ENCODE data around the gene G6PD. TPM values are rescaled to one million over a fixed set of nuclear protein-coding genes. Genes with fewer than 3 reads are reported as not detected.

Gene G6PD
- total and polyA plus RNA-seq, 2 donors (not counting 3 experiments of a cell fraction or from before 2014, with no cell fraction given): 155 to 159 TPM

DNA sequence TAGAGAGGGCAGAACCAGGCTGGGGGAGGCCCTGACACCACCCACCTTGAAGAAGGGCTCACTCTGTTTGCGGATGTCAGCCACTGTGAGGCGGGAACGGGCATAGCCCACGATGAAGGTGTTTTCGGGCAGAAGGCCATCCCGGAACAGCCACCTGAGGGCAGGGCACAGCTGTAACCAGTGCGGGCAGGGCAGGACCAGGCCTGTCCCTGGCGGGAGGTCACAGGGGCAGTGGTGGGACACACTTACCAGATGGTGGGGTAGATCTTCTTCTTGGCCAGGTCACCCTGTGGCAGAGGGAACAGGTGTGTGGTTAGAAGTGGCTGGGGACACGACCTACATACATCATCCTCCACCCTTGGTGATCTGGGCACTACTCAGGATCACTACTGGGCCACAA, 10.8 kb downstream of the G6PD start:
- dilution Hi-C loops (cut with MboI; ENCODE audit: extremely low pct_ligation_motif_present, low sequenced_read_pairs) (no loop called here), intact Hi-C loops (cut with micrococcal nuclease) (no loop called here)
- no peaks in the 10 kb centered on the region for H3K4me1 ChIP-seq (ENCODE audit: control insufficient read depth, extremely low read depth, insufficient read depth, low read length)
- no peak overlapping the region for H2AFZ ChIP-seq (ENCODE audit: low read depth, low read length)
- H3K9ac ChIP-seq (replicated peaks; ENCODE audit: extremely low read depth, insufficient read depth, low read length): no peak overlapping the region
- ChIA-PET POLR2A (no interaction called here), CTCF (no interaction called here)
- no peaks in the 10 kb centered on the region for H3K9me3 ChIP-seq (replicated peaks; ENCODE audit: control insufficient read depth, insufficient read depth, low read length)
- peaks cover 5 to 17% of the 10 kb centered on the region in 2 experiments for H3K36me3 ChIP-seq (ENCODE audit: control insufficient read depth in 2 of 2, extremely low read depth in 1 of 2, insufficient read depth in 2 of 2, low read length in 2 of 2)
- FAIRE-seq (no peak), DNase-seq (ENCODE audit: low read depth, low spot score) (no peak)
- H3K79me2 ChIP-seq (ENCODE audit: control insufficient read depth, insufficient read depth, low read length): peaks cover 11% of the 10 kb centered on the region
- no peaks in the 10 kb centered on the region for H4K20me1 ChIP-seq (replicated peaks; ENCODE audit: control insufficient read depth, extremely low read depth, insufficient read depth, low read length)
- TF ChIP-seq JUN (IDR thresholded peaks at IDR 0.05; ENCODE audit: borderline replicate concordance, insufficient read depth, insufficient read length, low read depth) (no peak), GATA2 (IDR thresholded peaks at IDR 0.05; ENCODE audit: insufficient read depth, insufficient read length, low read depth, low read length) (no peak), EZH2 (IDR thresholded peaks at IDR 0.05; ENCODE audit: borderline replicate concordance, low read depth, low read length, severe bottlenecking) (no peak), MYC (IDR thresholded peaks at IDR 0.05; ENCODE audit: low read depth, low read length) (no peak), POLR2A (IDR thresholded peaks at IDR 0.05; ENCODE audit: low read depth, low read length) (no peak), FOS (IDR thresholded peaks at IDR 0.05; ENCODE audit: borderline replicate concordance, insufficient read depth, low read length) (no peak), POLR2AphosphoS5 (IDR thresholded peaks at IDR 0.05; ENCODE audit: insufficient read depth, low read depth, low read length) (no peak)
- TF ChIP-seq, protein P1, sequence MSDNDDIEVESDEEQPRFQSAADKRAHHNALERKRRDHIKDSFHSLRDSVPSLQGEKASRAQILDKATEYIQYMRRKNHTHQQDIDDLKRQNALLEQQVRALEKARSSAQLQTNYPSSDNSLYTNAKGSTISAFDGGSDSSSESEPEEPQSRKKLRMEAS (IDR thresholded peaks at IDR 0.05; ENCODE audit: insufficient read depth, insufficient read length): no peak
- TF ChIP-seq, protein P2, sequence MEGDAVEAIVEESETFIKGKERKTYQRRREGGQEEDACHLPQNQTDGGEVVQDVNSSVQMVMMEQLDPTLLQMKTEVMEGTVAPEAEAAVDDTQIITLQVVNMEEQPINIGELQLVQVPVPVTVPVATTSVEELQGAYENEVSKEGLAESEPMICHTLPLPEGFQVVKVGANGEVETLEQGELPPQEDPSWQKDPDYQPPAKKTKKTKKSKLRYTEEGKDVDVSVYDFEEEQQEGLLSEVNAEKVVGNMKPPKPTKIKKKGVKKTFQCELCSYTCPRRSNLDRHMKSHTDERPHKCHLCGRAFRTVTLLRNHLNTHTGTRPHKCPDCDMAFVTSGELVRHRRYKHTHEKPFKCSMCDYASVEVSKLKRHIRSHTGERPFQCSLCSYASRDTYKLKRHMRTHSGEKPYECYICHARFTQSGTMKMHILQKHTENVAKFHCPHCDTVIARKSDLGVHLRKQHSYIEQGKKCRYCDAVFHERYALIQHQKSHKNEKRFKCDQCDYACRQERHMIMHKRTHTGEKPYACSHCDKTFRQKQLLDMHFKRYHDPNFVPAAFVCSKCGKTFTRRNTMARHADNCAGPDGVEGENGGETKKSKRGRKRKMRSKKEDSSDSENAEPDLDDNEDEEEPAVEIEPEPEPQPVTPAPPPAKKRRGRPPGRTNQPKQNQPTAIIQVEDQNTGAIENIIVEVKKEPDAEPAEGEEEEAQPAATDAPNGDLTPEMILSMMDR (IDR thresholded peaks at IDR 0.05; ENCODE audit: extremely low read depth in 1 of 2, insufficient read depth in 1 of 2, low read depth in 1 of 2, low read length in 2 of 2): no peak
- no TSS peak for BruUV-seq (replicated peaks)
- no peaks in the 10 kb centered on the region for H3K27me3 ChIP-seq (ENCODE audit: control insufficient read depth in 2 of 2, insufficient read depth in 2 of 2, low read length in 2 of 2)
- no peaks in the 10 kb centered on the region for H3K9me1 ChIP-seq (replicated peaks; ENCODE audit: control insufficient read depth, extremely low read depth, insufficient read depth, low read length)
- no peak overlapping the region for H3K4me3 ChIP-seq (replicated peaks in 1 of 3; ENCODE audit: insufficient read depth in 1 of 3, low read depth in 1 of 3, low read length in 3 of 3)
- no peak overlapping the region for H3K4me2 ChIP-seq (ENCODE audit: insufficient read depth, low read length)
- H3K27ac ChIP-seq (ENCODE audit: insufficient read depth, low read depth, low read length): no peak overlapping the region
